NOMO-1 treated with dmso at 0.1 percent for 144 hours (cell line): Measurements from ENCODE around the gene NTRK2.

Source experiments
- DNase-seq: peaks from one replicate; lab custom pipeline; 2025; ENCODE audit not compliant: unreplicated experiment; lab: John Stamatoyannopoulos, UW

Gene NTRK2

GRCh38 chr9:84928419-84928818 lies 258.9 kb downstream of the NTRK2 start:
- no peak for DNase-seq

GRCh38 chr9:84929068-84929467 lies 259.5 kb downstream of the NTRK2 start:
- no peak for DNase-seq

- no peak for DNase-seq
Measured at GRCh38 chr9:84932915-84933527, 263.5 kb downstream of the NTRK2 start.

GRCh38 chr9:84935528-84936117 lies 266.1 kb downstream of the NTRK2 start:
- DNase-seq: no peak

- no peak for DNase-seq
Measured at GRCh38 chr9:84937180-84937579, 267.7 kb downstream of the NTRK2 start.

- no peak for DNase-seq
Measured at GRCh38 chr9:84937581-84937980, 268.1 kb downstream of the NTRK2 start.

- DNase-seq: no peak
Measured at GRCh38 chr9:84939774-84940173, 270.2 kb downstream of the NTRK2 start.

- DNase-seq: no peak
Measured at GRCh38 chr9:84940294-84940693, 270.8 kb downstream of the NTRK2 start.

GRCh38 chr9:84941792-84942191 lies 272.3 kb downstream of the NTRK2 start:
- DNase-seq: no peak

- DNase-seq: no peak
Measured at GRCh38 chr9:84943482-84944050, 274.0 kb downstream of the NTRK2 start.

GRCh38 chr9:84945878-84946538 lies 276.5 kb downstream of the NTRK2 start:
- DNase-seq: no peak

- DNase-seq: no peak
Measured at GRCh38 chr9:84947412-84947972, 278.0 kb downstream of the NTRK2 start.

- DNase-seq: no peak
Measured at GRCh38 chr9:84949258-84949657, 279.7 kb downstream of the NTRK2 start.

- no peak for DNase-seq
Measured at GRCh38 chr9:84949971-84950370, 280.4 kb downstream of the NTRK2 start.

- DNase-seq: no peak
Measured at GRCh38 chr9:84950879-84951811, 281.6 kb downstream of the NTRK2 start.

- DNase-seq: no peak
Measured at GRCh38 chr9:84953252-84953773, 283.8 kb downstream of the NTRK2 start.

GRCh38 chr9:84953797-84954705 lies 284.5 kb downstream of the NTRK2 start:
- no peak for DNase-seq

GRCh38 chr9:84955155-84955554 lies 285.6 kb downstream of the NTRK2 start:
- DNase-seq: no peak

GRCh38 chr9:84955971-84956370 lies 286.4 kb downstream of the NTRK2 start:
- no peak for DNase-seq

- no peak for DNase-seq
Measured at GRCh38 chr9:84959339-84959738, 289.8 kb downstream of the NTRK2 start.
